IPS-NIHi11 (cell line): ENCODE data around the gene SEC22C.
A peak's percentile ranks its signal among the peaks of the same experiment; 100 is the strongest.

Experiments
- DNase-seq: peaks from one replicate; pipeline ENCODE4 v3.0.0; 2012; ENCODE audit warnings: mixed read lengths, low spot score

The SEC22C gene

GRCh38 chr3:42535981-42536784, 45.6 kb downstream of the SEC22C start:
- peak; percentile 87 for DNase-seq

- DNase-seq = no peak
Measured at GRCh38 chr3:42533161-42533897, 48.4 kb downstream of the SEC22C start.

GRCh38 chr3:42532229-42532628, 49.5 kb downstream of the SEC22C start:
- DNase-seq = no peak

GRCh38 chr3:42531470-42531869, 50.3 kb downstream of the SEC22C start:
- DNase-seq = no peak

- DNase-seq = no peak
Measured at GRCh38 chr3:42530073-42530472, 51.7 kb downstream of the SEC22C start.

- DNase-seq = no peak
Measured at GRCh38 chr3:42529468-42529867, 52.3 kb downstream of the SEC22C start.

- peak; percentile 28 for DNase-seq
Measured at GRCh38 chr3:42527368-42527917, 54.3 kb downstream of the SEC22C start.

GRCh38 chr3:42526616-42527367, 55.0 kb downstream of the SEC22C start:
- DNase-seq = peak; percentile 62

GRCh38 chr3:42525736-42526345, 55.9 kb downstream of the SEC22C start:
- DNase-seq = no peak

- no peak for DNase-seq
Measured at GRCh38 chr3:42525212-42525611, 56.6 kb downstream of the SEC22C start.

GRCh38 chr3:42524751-42525150, 57.0 kb downstream of the SEC22C start:
- no peak for DNase-seq

GRCh38 chr3:42520906-42521305, 60.9 kb downstream of the SEC22C start:
- DNase-seq = no peak

- no peak for DNase-seq
Measured at GRCh38 chr3:42520336-42520735, 61.4 kb downstream of the SEC22C start.

GRCh38 chr3:42519568-42519962, 62.2 kb downstream of the SEC22C start:
- no peak for DNase-seq

- DNase-seq = peak; percentile 59
Measured at GRCh38 chr3:42518800-42519567, 62.8 kb downstream of the SEC22C start.

GRCh38 chr3:42517117-42517516, 64.7 kb downstream of the SEC22C start:
- no peak for DNase-seq

GRCh38 chr3:42516443-42516842, 65.3 kb downstream of the SEC22C start:
- DNase-seq = no peak

GRCh38 chr3:42515976-42516375, 65.8 kb downstream of the SEC22C start:
- no peak for DNase-seq

GRCh38 chr3:42515391-42515916, 66.3 kb downstream of the SEC22C start:
- DNase-seq = no peak

- DNase-seq = no peak
Measured at GRCh38 chr3:42514876-42515275, 66.9 kb downstream of the SEC22C start.

- DNase-seq = no peak
Measured at GRCh38 chr3:42513521-42513920, 68.2 kb downstream of the SEC22C start.
